HFF-Myc (cell line): Measurements from ENCODE around the gene GRHL3.
A peak's percentile ranks its signal among the peaks of the same experiment; 100 is the strongest.

Source experiments
- DNase-seq: peaks from one replicate; pipeline ENCODE4 v3.0.0-alpha.2; 2011; ENCODE audit warnings: low read depth; ENCODE audit errors: extremely low read depth
- H3K4me3 ChIP-seq: replicated peaks from 2 replicates; pipeline ENCODE4 v1.5.1; 2011; ENCODE audit warnings: low read depth, mild to moderate bottlenecking, control low read depth, low read length
- TF ChIP-seq, protein P1 (sequence below): IDR thresholded peaks from 2 replicates; pipeline ENCODE4 v1.5.1; 2012; ENCODE audit warnings: mild to moderate bottlenecking, low read depth, low read length, control low read depth; ENCODE audit errors: missing control alignments

Gene GRHL3

DNA sequence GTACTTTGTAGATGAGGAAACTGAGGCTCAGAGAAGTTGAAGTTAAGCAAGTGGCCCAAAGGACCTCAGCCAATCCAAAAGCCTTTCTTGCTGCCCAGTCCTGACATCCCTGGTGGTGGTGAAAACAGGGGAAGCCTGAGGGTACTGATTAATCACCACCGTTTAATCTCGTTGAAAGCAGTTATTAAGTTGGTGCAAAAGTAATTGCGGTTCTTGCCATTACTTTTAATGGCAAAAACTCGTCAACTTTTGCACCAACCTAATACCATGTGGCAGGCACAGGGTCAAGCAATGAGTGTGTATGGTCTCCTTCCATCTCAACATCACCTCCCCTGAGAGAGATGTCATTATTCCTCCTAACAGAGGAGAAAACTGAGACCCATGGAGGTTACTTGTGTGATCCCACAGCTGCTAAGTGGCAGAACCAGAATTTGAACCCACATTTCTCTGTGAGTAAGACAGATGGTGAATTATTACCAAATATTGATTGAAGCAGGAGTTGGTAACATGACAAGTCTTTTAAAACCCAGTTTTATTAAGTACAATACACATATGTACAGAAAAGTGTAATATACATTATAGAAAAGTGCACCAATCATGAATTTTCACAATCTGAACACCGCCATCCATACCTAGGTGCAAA lies 39.4 kb upstream of the GRHL3 start:
- TF ChIP-seq, protein P1, sequence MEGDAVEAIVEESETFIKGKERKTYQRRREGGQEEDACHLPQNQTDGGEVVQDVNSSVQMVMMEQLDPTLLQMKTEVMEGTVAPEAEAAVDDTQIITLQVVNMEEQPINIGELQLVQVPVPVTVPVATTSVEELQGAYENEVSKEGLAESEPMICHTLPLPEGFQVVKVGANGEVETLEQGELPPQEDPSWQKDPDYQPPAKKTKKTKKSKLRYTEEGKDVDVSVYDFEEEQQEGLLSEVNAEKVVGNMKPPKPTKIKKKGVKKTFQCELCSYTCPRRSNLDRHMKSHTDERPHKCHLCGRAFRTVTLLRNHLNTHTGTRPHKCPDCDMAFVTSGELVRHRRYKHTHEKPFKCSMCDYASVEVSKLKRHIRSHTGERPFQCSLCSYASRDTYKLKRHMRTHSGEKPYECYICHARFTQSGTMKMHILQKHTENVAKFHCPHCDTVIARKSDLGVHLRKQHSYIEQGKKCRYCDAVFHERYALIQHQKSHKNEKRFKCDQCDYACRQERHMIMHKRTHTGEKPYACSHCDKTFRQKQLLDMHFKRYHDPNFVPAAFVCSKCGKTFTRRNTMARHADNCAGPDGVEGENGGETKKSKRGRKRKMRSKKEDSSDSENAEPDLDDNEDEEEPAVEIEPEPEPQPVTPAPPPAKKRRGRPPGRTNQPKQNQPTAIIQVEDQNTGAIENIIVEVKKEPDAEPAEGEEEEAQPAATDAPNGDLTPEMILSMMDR: no peak
- no peak for DNase-seq
- no peak overlapping the region for H3K4me3 ChIP-seq

DNA sequence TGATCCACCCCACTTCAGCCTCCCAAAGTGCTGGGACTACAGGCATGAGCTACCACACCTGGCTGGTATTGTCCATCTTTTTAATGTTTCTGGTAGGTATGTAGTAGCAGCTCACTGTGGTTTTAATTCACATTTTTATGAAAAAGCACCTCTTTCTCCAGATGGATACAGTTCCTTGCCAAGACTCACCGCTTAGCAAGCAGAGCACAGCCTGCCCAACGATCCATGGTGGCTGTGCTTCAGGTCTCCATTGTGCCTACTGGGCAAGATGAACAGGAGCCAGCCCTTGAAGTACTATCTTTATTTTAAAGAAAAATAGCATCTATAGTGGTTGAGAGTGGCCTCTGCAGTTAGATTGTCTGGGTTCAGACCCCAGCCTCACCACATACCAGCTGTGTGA lies 37.6 kb upstream of the GRHL3 start:
- H3K4me3 ChIP-seq: no peak overlapping the region
- no peak for DNase-seq
- TF ChIP-seq, protein P1: no peak

DNA sequence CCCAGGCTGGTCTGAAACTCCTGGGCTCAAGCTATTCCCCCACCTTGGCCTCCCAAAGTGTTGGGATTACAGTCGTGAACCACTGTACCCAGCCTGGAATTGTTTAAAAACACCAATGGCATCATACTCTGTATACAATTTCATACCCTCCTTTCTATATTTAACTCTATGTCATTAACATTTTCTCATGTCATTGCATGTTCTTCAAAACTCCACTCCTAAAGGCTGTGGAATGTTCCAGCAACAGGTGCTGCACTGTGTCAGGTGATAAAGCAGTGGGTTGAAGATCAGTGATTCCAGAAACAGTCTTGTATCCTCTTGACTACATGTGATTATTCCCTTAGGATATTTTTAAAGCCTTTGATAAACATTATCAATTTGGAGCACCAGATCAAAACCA lies 36.7 kb upstream of the GRHL3 start:
- DNase-seq: no peak
- no peak overlapping the region for H3K4me3 ChIP-seq
- TF ChIP-seq, protein P1: no peak

DNA sequence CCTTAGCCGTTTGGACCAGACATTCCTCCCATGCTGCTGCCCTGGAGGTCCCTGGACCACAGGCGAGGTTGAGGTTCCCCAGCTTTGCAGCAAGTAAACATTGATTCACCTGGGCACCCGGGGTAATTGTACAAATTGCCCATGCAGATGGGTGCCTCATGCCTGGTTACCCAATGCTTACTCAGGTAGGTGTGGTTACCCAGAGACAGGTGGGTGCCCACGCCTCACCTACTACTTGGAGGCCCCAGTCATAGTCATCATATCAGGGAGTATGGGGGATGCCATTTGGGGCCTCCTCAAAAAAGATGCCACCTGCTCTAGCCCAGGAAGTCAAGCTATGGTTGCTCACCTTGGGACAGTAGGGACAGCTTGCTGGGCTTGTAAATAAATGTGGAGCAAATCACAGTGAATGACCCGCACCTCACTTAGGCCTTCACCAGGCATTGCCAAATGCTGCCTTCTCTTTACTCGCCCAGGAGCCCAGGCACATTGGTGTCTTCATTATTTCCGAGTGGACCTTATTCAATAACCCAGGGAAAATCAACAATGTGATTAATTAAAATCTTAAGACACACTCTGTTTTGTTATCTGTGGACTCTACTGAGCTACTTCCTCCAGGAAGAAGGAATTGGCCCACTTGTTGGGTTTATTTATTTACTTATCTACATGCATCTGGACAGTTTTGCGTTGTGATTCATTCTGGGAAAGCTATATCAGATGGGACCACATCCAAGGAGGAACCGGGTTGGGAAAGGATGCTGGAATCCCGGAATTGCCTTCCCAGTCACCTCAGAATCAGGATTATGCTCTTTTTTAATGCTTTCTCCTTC lies 35.6 kb upstream of the GRHL3 start:
- TF ChIP-seq, protein P1: no peak
- H3K4me3 ChIP-seq: no peak overlapping the region

DNA sequence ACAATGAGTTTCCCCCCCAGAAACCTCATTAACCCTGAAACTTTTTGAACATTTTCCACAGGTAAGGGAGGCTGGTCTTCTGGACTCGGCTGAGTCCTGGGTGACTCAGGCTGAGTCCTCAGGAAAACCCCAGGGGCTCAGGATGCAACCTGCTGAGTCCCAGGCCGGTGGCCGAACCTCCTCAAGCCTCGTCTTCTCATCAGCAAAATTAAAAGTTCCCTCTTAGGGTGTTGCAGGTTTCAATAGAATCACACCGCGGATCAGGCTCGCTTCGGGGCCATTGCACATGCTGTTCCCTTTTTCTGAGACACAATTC lies 35.0 kb upstream of the GRHL3 start:
- no peak for DNase-seq
- no peak overlapping the region for H3K4me3 ChIP-seq
- TF ChIP-seq, protein P1: no peak

More for the DNA sequence above, 35.6 kb upstream of the GRHL3 start:
- DNase-seq: peak; percentile 73

DNA sequence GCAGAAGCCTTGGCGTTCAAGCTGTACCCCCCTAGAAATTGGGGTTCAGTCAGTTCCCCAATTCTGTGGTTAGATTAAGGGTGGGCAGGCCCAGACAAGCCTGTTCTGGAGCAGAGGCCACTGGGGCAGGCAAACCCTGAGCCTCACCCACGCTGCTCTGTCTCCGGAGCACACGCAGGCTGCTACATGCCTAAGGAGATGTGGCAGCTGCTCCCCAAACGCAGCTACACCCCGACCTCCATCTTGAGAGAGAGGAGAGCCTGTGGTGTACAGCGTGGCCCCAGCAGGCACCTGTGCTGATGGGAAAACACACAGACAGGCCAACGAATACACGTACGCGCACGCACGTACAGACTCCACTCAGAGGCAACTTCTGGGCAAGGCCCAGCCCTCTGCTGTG lies 33.9 kb upstream of the GRHL3 start:
- H3K4me3 ChIP-seq: no peak overlapping the region
- TF ChIP-seq, protein P1: no peak
- no peak for DNase-seq
